H9 (cell line): ENCODE data around the gene CISD3. TPM values are rescaled to one million over a fixed set of nuclear protein-coding genes. Genes with fewer than 3 reads are reported as not detected.

Source experiments
- DNase-seq: peaks from one replicate; pipeline ENCODE4 v3.0.0-alpha.2; 2017
- H2AFZ ChIP-seq: one replicate; pipeline ENCODE4 v1.6.1; 2013; ENCODE audit warnings: mild to moderate bottlenecking, low read length, control low read depth, moderate library complexity
- H2AK5ac ChIP-seq: 2 replicates; pipeline ENCODE4 v1.6.1; 2013; ENCODE audit warnings: low read length, control low read depth, mixed read lengths; ENCODE audit not compliant: insufficient read length
- H2BK120ac ChIP-seq: one replicate; pipeline ENCODE4 v1.6.1; 2013; ENCODE audit warnings: low read depth, mild to moderate bottlenecking, low read length, control low read depth, inconsistent platforms; ENCODE audit not compliant: poor library complexity, severe bottlenecking
- H2BK12ac ChIP-seq: 2 replicates; pipeline ENCODE4 v1.6.1; 2013; ENCODE audit warnings: low read length, control low read depth, mixed read lengths, low read depth; ENCODE audit not compliant: insufficient read length
- H2BK15ac ChIP-seq: 2 replicates; pipeline ENCODE4 v1.6.1; 2013; ENCODE audit warnings: low read depth, low read length, control low read depth
- H2BK20ac ChIP-seq: one replicate; pipeline ENCODE4 v1.6.1; 2013; ENCODE audit warnings: low read depth, mild to moderate bottlenecking, low read length, control low read depth, inconsistent platforms; ENCODE audit not compliant: poor library complexity, severe bottlenecking
- H2BK5ac ChIP-seq: 2 replicates; pipeline ENCODE4 v1.6.1; 2013; ENCODE audit warnings: low read length, control low read depth, mixed read lengths; ENCODE audit not compliant: insufficient read length
- H3K14ac ChIP-seq: 2 replicates; pipeline ENCODE4 v1.6.1; 2013; ENCODE audit warnings: low read length, control low read depth; ENCODE audit not compliant: insufficient read depth
- H3K18ac ChIP-seq: 2 replicates; pipeline ENCODE4 v1.6.1; 2013; ENCODE audit warnings: low read depth, mild to moderate bottlenecking, mixed read lengths, low read length, control low read depth; ENCODE audit not compliant: insufficient read length
- H3K23ac ChIP-seq: 2 replicates; pipeline ENCODE4 v1.6.1; 2013; ENCODE audit warnings: low read length, control low read depth, mixed read lengths, low read depth; ENCODE audit not compliant: insufficient read length
- H3K23me2 ChIP-seq: 2 replicates; pipeline ENCODE4 v1.6.1; 2013; ENCODE audit warnings: low read depth, mild to moderate bottlenecking, mixed read lengths, low read length, control low read depth; ENCODE audit not compliant: insufficient read length, poor library complexity, severe bottlenecking
- H3K27ac ChIP-seq: 2 replicates; pipeline ENCODE4 v1.5.1; 2013; ENCODE audit warnings: low read length, control low read depth, mixed read lengths, low read depth; ENCODE audit not compliant: insufficient read length
- H3K27me3 ChIP-seq: 2 replicates; pipeline ENCODE4 v1.6.1; 2013; ENCODE audit warnings: low read length, control low read depth, inconsistent platforms; ENCODE audit not compliant: insufficient read depth
- H3K4ac ChIP-seq: 2 replicates; pipeline ENCODE4 v1.6.1; 2013; ENCODE audit warnings: low read depth, mild to moderate bottlenecking, control low read depth, inconsistent platforms, low read length, moderate library complexity
- H3K4me1 ChIP-seq: 2 replicates; pipeline ENCODE4 v1.6.1; 2013; ENCODE audit warnings: low read length, control low read depth, inconsistent platforms; ENCODE audit not compliant: insufficient read depth
- H3K4me2 ChIP-seq: 2 replicates; pipeline ENCODE4 v1.6.1; 2013; ENCODE audit warnings: low read length, control low read depth, mixed read lengths; ENCODE audit not compliant: insufficient read length, insufficient read depth
- H3K56ac ChIP-seq: 2 replicates; pipeline ENCODE4 v1.6.1; 2013; ENCODE audit warnings: low read depth, mild to moderate bottlenecking, mixed read lengths, low read length, control low read depth; ENCODE audit not compliant: insufficient read length
- H3K79me1 ChIP-seq: 2 replicates; pipeline ENCODE4 v1.6.1; 2013; ENCODE audit warnings: low read depth, mild to moderate bottlenecking, moderate library complexity, low read length, control low read depth, inconsistent platforms; ENCODE audit not compliant: insufficient read depth, poor library complexity, severe bottlenecking
- H3K79me2 ChIP-seq: 2 replicates; pipeline ENCODE4 v1.6.1; 2013; ENCODE audit warnings: low read length, control low read depth, inconsistent platforms; ENCODE audit not compliant: insufficient read depth
- H3K9ac ChIP-seq: 2 replicates; pipeline ENCODE4 v1.6.1; 2013; ENCODE audit warnings: low read length, control low read depth, mixed read lengths; ENCODE audit not compliant: insufficient read length; ENCODE audit errors: extremely low read depth
- H3K9me3 ChIP-seq: one replicate; pipeline ENCODE4 v1.6.1; 2013; ENCODE audit warnings: low read depth, low read length, inconsistent platforms; ENCODE audit not compliant: control insufficient read depth
- H3T11ph ChIP-seq: one replicate; pipeline ENCODE4 v1.6.1; 2013; ENCODE audit warnings: mild to moderate bottlenecking, low read length, control low read depth, inconsistent platforms
- H4K20me1 ChIP-seq: one replicate; pipeline ENCODE4 v1.6.1; 2013; ENCODE audit not compliant: control insufficient read depth, insufficient read length, insufficient read depth
- H4K5ac ChIP-seq: 2 replicates; pipeline ENCODE4 v1.6.1; 2013; ENCODE audit warnings: low read depth, mild to moderate bottlenecking, mixed read lengths, low read length, control low read depth; ENCODE audit not compliant: insufficient read length
- H4K8ac ChIP-seq: replicated peaks from 2 replicates; pipeline ENCODE4 v1.6.1; 2013; ENCODE audit warnings: low read length, control low read depth, mixed read lengths, low read depth; ENCODE audit not compliant: insufficient read length
- H4K91ac ChIP-seq: 2 replicates; pipeline ENCODE4 v1.6.1; 2013; ENCODE audit warnings: low read depth, mild to moderate bottlenecking, moderate library complexity, mixed read lengths, low read length, control low read depth; ENCODE audit not compliant: insufficient read length
- H3K27ac Mint-ChIP-seq, 3 experiments: 2 replicates in 2 of 3; 3 replicates in 1 of 3; pipeline ENCODE4 v1.8.0; 2020 to 2021; ENCODE audit warnings: mixed read lengths in 3 of 3, mild to moderate bottlenecking in 1 of 3, moderate library complexity in 1 of 3
- H3K27me3 Mint-ChIP-seq: 2 replicates; pipeline ENCODE4 v1.8.0; 2021; ENCODE audit warnings: low read depth, mild to moderate bottlenecking, moderate library complexity, mixed read lengths
- H3K36me3 Mint-ChIP-seq, 3 experiments: 2 replicates in 2 of 3; 3 replicates in 1 of 3; pipeline ENCODE4 v1.8.0; 2020 to 2021; ENCODE audit warnings: low read depth in 3 of 3, mixed read lengths in 3 of 3; ENCODE audit not compliant: insufficient read depth in 1 of 3
- H3K4me1 Mint-ChIP-seq, 2 experiments: 2 replicates each; pipeline ENCODE4 v1.8.0; 2020; ENCODE audit warnings: mixed read lengths in 2 of 2
- H3K4me3 Mint-ChIP-seq, 2 experiments: 2 replicates in 1 of 2; 3 replicates in 1 of 2; pipeline ENCODE4 v1.8.0; 2020 to 2021; ENCODE audit warnings: mild to moderate bottlenecking in 2 of 2, mixed read lengths in 2 of 2, moderate library complexity in 1 of 2
- H3K9me3 Mint-ChIP-seq, 2 experiments: 2 replicates in 1 of 2; 3 replicates in 1 of 2; pipeline ENCODE4 v1.8.0; 2020; ENCODE audit warnings: mild to moderate bottlenecking in 2 of 2, mixed read lengths in 2 of 2, moderate library complexity in 1 of 2
- WGBS: extraction: QIAGEN DNeasy Blood & Tissue Kit; methylation state at CpG from one replicate; pipeline ENCODE4 v1.1.7; 2013; ENCODE audit warnings: missing lambda C conversion rate, low lambda C conversion rate, mixed read lengths; ENCODE audit not compliant: insufficient read length; ENCODE audit errors: extremely low coverage; 5-methylcytosine and 5-hydroxymethylcytosine counted together
- total RNA-seq: library from RNA; stranded (reverse); gene quantifications from 2 replicates; pipeline ENCODE4 v1.2.1, GENCODE V29; 2021
- TF ChIP-seq, protein P1 (sequence below): fragments of 200-600 bp; sonication (generic); conservative IDR thresholded peaks from 3 replicates; pipeline ENCODE4 v1.8.0; 2021; ENCODE audit warnings: antibody characterized with exemption, mild to moderate bottlenecking

CISD3 gene
- total RNA-seq, 1 experiment from 2014 or later: 10.7 TPM

DNA sequence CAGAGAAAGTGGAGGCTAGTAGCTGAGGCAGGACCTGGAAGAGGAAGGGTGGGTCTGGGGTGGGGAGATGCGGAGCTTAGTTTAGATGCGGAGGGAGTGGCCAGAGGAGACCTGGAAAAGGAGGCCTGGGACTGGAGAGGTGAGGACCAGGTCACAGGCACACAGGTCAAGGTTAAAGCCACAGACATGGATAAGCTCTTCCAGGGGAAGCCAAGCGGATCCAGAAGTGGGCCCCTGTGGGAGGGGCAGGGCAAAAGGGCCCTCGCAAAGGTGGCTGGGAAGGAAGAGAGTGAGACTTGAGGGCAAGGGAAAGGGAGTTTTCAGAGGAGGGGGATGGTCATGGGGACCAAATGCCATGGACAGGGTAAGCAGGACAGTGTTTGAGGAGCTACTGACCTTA lies 39.0 kb upstream of the CISD3 start:
- Mint-ChIP-seq H3K4me3 (no peak overlapping the region), H3K36me3 (no peaks in the 10 kb centered on the region), H3K9me3 (no peaks in the 10 kb centered on the region), H3K4me1 (peaks cover 10 to 15% of the 10 kb centered on the region in 2 experiments), H3K27ac (no peak overlapping the region), H3K27me3 (peaks cover 72% of the 10 kb centered on the region)
- H3K4me1 ChIP-seq: no peaks in the 10 kb centered on the region
- H4K20me1 ChIP-seq: no peaks in the 10 kb centered on the region
- H3K9me3 ChIP-seq: no peaks in the 10 kb centered on the region
- no peaks in the 10 kb centered on the region for H3K79me2 ChIP-seq
- WGBS: no CpG with 5 or more reads among the region's 4 CpGs
- TF ChIP-seq, protein P1, sequence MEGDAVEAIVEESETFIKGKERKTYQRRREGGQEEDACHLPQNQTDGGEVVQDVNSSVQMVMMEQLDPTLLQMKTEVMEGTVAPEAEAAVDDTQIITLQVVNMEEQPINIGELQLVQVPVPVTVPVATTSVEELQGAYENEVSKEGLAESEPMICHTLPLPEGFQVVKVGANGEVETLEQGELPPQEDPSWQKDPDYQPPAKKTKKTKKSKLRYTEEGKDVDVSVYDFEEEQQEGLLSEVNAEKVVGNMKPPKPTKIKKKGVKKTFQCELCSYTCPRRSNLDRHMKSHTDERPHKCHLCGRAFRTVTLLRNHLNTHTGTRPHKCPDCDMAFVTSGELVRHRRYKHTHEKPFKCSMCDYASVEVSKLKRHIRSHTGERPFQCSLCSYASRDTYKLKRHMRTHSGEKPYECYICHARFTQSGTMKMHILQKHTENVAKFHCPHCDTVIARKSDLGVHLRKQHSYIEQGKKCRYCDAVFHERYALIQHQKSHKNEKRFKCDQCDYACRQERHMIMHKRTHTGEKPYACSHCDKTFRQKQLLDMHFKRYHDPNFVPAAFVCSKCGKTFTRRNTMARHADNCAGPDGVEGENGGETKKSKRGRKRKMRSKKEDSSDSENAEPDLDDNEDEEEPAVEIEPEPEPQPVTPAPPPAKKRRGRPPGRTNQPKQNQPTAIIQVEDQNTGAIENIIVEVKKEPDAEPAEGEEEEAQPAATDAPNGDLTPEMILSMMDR: no peak
- H3T11ph ChIP-seq: no peak overlapping the region
- H3K14ac ChIP-seq: no peak overlapping the region
- peak; percentile 32 for DNase-seq
- no peak overlapping the region for H2BK12ac ChIP-seq
- no peak overlapping the region for H2AFZ ChIP-seq
- H3K23me2 ChIP-seq: no peaks in the 10 kb centered on the region
- H3K4ac ChIP-seq: no peak overlapping the region
- H3K4me2 ChIP-seq: no peak overlapping the region
- no peak overlapping the region for H3K27ac ChIP-seq
- no peak overlapping the region for H4K91ac ChIP-seq
- H3K56ac ChIP-seq: no peak overlapping the region
- no peak overlapping the region for H2BK20ac ChIP-seq
- no peak overlapping the region for H2BK120ac ChIP-seq
- no peak overlapping the region for H4K5ac ChIP-seq
- H3K23ac ChIP-seq: no peak overlapping the region
- no peak overlapping the region for H3K18ac ChIP-seq
- no peak overlapping the region for H2AK5ac ChIP-seq
- H3K79me1 ChIP-seq: no peaks in the 10 kb centered on the region
- H3K27me3 ChIP-seq: no peaks in the 10 kb centered on the region; the same call in 1 of the 2 replicates
- no peak overlapping the region for H3K9ac ChIP-seq
- H4K8ac ChIP-seq: no peak overlapping the region
- no peak overlapping the region for H2BK15ac ChIP-seq
- H2BK5ac ChIP-seq: no peak overlapping the region
